Measurements from ENCODE around the gene AGAP1. TPM values are rescaled to one million over a fixed set of nuclear protein-coding genes. Genes with fewer than 3 reads are reported as not detected.

AGAP1 gene
- total RNA-seq, 1 donor, result 18.5 TPM

DNA sequence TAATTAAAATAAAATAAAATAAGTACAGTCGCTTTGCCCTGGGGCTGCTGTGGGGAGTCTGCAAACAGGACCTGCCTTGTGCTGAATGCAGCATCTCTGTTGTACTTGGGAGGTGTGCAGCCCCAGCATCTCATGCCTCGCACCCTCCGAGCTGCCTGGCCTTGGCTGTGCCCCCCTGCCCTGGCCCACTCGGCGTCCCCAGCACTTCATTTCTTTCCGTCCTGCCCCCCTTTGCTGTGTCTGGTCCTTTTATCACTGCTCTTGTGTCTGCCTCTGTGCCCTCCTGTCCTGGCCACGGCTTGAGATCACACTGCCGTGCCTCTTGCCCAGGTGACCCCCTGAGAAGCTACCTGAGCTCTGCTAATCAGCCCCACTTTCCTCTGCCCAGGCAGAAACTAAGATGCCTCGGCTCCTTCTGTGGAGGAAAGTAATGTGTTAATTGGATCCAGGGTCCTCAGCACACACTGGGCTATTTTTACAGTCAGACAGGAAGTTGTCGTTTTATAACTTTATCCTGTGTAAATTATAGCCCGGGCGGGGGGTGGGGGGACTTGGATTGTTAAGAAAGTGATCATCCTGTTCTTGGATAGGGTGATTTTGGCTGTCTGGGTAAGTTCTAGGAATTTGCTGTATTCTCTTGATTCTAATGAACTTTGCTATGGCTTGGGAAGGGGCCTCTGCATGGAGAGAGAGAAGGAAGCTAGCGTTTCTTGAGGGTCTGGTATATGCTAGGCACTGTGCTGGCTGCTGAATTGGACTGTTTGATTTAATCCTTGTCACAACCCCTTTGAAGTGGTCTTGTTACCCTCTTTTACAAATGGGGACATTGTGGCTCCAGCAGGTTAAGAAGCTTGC is 69.4 kb downstream of the AGAP1 start:
- H3K9me3 ChIP-seq (ENCODE audit: low read depth, low read length), result no peaks in the 10 kb centered on the region
- peaks cover 3% of the 10 kb centered on the region for H3K36me3 ChIP-seq (ENCODE audit: insufficient read depth, low read length)
- no peak overlapping the region for H3K4me3 ChIP-seq (ENCODE audit: insufficient read depth, low read length)
- TF ChIP-seq, protein P1, sequence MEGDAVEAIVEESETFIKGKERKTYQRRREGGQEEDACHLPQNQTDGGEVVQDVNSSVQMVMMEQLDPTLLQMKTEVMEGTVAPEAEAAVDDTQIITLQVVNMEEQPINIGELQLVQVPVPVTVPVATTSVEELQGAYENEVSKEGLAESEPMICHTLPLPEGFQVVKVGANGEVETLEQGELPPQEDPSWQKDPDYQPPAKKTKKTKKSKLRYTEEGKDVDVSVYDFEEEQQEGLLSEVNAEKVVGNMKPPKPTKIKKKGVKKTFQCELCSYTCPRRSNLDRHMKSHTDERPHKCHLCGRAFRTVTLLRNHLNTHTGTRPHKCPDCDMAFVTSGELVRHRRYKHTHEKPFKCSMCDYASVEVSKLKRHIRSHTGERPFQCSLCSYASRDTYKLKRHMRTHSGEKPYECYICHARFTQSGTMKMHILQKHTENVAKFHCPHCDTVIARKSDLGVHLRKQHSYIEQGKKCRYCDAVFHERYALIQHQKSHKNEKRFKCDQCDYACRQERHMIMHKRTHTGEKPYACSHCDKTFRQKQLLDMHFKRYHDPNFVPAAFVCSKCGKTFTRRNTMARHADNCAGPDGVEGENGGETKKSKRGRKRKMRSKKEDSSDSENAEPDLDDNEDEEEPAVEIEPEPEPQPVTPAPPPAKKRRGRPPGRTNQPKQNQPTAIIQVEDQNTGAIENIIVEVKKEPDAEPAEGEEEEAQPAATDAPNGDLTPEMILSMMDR (IDR thresholded peaks at IDR 0.05; ENCODE audit: extremely low read depth, low read depth, low read length), result no peak
- H3K27ac ChIP-seq (ENCODE audit: low read depth, low read length), result no peak overlapping the region
- H3K27me3 ChIP-seq (ENCODE audit: insufficient read depth, low read length), result no peaks in the 10 kb centered on the region
- peaks cover 60% of the 10 kb centered on the region for H4K20me1 ChIP-seq (ENCODE audit: insufficient read depth, low read length)
- H3K4me2 ChIP-seq (ENCODE audit: insufficient read depth, low read length), result no peak overlapping the region
- no peaks in the 10 kb centered on the region for H3K4me1 ChIP-seq (ENCODE audit: insufficient read depth, low read length)
- no peak for DNase-seq (ENCODE audit: insufficient read length, low spot score, missing footprints)
- peaks cover 90% of the 10 kb centered on the region for H3K79me2 ChIP-seq (ENCODE audit: insufficient read depth, low read length)
- H2AFZ ChIP-seq (ENCODE audit: low read length), result no peak overlapping the region

DNA sequence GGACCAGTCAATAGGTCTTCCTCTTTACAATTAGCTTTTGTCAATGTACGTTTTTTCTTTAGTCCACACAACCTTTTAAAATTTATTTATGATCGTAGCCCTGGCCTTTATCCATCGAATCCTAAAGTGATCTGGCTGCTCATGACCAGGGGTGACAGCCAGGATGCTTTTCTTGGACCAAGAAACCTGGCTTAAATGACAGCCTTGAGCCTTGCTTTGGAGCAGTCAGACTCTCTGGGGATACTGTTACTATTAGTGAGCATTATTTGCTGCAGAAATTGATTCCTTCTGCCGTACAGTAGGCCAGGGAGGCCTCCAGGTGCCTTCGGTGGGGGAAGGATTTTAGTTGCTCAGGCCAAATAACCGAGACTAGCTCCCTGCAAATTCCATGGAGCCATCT is 70.2 kb downstream of the AGAP1 start:
- Histone ChIP-seq H3K27me3 (ENCODE audit: insufficient read depth, low read length) (no peaks in the 10 kb centered on the region), H3K36me3 (ENCODE audit: insufficient read depth, low read length) (peaks cover 3% of the 10 kb centered on the region), H3K27ac (ENCODE audit: low read depth, low read length) (no peak overlapping the region), H3K4me2 (ENCODE audit: insufficient read depth, low read length) (no peak overlapping the region), H3K9me3 (ENCODE audit: low read depth, low read length) (no peaks in the 10 kb centered on the region), H4K20me1 (ENCODE audit: insufficient read depth, low read length) (peaks cover 54% of the 10 kb centered on the region), H3K79me2 (ENCODE audit: insufficient read depth, low read length) (peaks cover 89% of the 10 kb centered on the region), H2AFZ (ENCODE audit: low read length) (no peak overlapping the region), H3K4me1 (ENCODE audit: insufficient read depth, low read length) (no peaks in the 10 kb centered on the region), H3K4me3 (ENCODE audit: insufficient read depth, low read length) (no peak overlapping the region)
- TF ChIP-seq, protein P1 (IDR thresholded peaks at IDR 0.05; ENCODE audit: extremely low read depth, low read depth, low read length), result no peak
- DNase-seq (ENCODE audit: insufficient read length, low spot score, missing footprints), result no peak

GRCh38 chr2:235564884-235565530 is 71.2 kb downstream of the AGAP1 start:
- Histone ChIP-seq H3K4me3 (ENCODE audit: insufficient read depth, low read length) (no peak overlapping the region), H3K4me1 (ENCODE audit: insufficient read depth, low read length) (peaks cover 6% of the 10 kb centered on the region), H3K79me2 (ENCODE audit: insufficient read depth, low read length) (peaks cover 87% of the 10 kb centered on the region), H3K36me3 (ENCODE audit: insufficient read depth, low read length) (peaks cover 3% of the 10 kb centered on the region), H2AFZ (ENCODE audit: low read length) (no peak overlapping the region), H3K4me2 (ENCODE audit: insufficient read depth, low read length) (no peak overlapping the region), H3K27ac (ENCODE audit: low read depth, low read length) (no peak overlapping the region), H3K9me3 (ENCODE audit: low read depth, low read length) (no peaks in the 10 kb centered on the region), H4K20me1 (ENCODE audit: insufficient read depth, low read length) (peaks cover 58% of the 10 kb centered on the region), H3K27me3 (ENCODE audit: insufficient read depth, low read length) (no peaks in the 10 kb centered on the region)
- DNase-seq (ENCODE audit: insufficient read length, low spot score, missing footprints), result no peak
- TF ChIP-seq, protein P1 (IDR thresholded peaks at IDR 0.05; ENCODE audit: extremely low read depth, low read depth, low read length), result no peak

DNA sequence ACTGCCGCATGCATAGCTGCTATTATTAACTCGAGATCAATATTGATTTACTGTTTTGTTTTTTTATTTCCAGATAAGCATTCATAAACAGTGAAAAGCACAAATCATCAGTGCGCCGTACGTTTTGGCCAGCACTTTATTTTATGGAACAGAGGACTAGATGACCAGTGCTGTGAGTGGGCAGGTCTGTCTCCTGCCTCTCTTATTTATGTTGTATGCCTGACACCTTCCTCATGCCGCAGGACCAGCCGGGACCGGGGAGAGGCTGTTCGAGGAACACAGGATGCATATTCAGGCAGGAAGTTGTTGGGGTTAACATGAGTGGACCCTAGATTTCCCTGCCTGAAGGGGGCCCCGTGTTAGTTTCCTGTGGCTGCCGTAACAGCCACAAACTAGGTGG is 72.6 kb downstream of the AGAP1 start:
- DNase-seq (ENCODE audit: insufficient read length, low spot score, missing footprints), result no peak
- TF ChIP-seq, protein P1 (IDR thresholded peaks at IDR 0.05; ENCODE audit: extremely low read depth, low read depth, low read length), result no peak
- Histone ChIP-seq H3K4me3 (ENCODE audit: insufficient read depth, low read length) (no peak overlapping the region), H3K36me3 (ENCODE audit: insufficient read depth, low read length) (peaks cover 3% of the 10 kb centered on the region), H3K4me1 (ENCODE audit: insufficient read depth, low read length) (peaks cover 12% of the 10 kb centered on the region), H3K4me2 (ENCODE audit: insufficient read depth, low read length) (no peak overlapping the region), H3K9me3 (ENCODE audit: low read depth, low read length) (no peaks in the 10 kb centered on the region), H3K79me2 (ENCODE audit: insufficient read depth, low read length) (peaks cover 85% of the 10 kb centered on the region), H3K27ac (ENCODE audit: low read depth, low read length) (no peak overlapping the region), H2AFZ (ENCODE audit: low read length) (no peak overlapping the region), H3K27me3 (ENCODE audit: insufficient read depth, low read length) (no peaks in the 10 kb centered on the region), H4K20me1 (ENCODE audit: insufficient read depth, low read length) (peaks cover 57% of the 10 kb centered on the region)
